ENCODE data around the gene IGDCC3.

IGDCC3 gene

DNA sequence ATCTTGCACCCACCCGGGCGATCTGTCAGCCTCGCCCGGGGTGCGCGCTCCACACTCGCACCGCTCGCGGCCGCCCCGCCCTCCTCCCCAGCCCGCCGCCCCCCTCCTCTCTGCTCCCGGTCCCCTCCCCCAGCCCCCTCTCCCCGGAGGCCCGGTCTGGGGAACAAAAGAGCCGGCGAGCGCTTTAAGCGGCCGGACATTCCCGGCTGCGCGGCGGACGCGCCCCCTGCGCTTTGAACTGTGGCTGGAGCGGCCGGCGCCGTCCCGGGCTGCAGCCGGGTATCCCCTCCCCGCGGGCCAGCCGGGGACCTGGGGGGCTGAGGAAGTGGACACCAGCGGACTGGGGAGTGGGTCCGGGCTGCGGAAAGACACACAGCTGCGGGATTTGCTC lies at the start of gene IGDCC3:
IGDCC3 (minus strand) TSS at position 27 of the 391 bp plus-strand sequence. CDS start 214 bp downstream, outside the sequence.
- DNase-seq = no peak

DNA sequence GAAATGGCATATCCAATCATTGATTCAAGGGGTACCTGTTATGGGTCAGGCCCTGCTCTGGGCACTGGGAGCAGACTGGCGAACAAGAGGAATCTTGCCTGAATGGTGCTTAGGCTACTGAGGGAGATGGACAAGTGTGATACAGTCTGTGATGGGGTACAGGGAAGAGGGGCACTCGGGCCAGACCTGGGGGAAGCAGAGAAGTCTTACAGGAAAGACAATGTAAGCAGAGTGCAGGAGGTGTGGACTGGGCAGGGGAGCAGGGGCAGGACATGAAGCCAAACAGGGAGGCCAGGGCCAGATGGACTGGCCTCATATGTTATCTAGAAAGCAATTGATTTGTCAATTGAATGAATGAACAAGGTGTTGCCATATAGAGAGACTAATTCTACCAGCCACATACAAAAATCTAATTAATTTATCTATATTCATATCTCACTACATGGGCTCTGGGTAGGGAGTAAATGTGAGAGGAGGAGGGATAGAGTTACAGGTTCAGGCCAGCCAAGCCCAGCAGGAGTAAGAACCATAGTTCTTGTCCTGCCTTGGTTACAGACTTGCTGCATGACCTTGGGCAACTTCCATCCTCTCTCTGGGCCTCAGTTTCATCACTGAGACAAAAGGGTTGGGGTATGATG lies 48.5 kb upstream of the IGDCC3 start:
- no peak for DNase-seq

DNA sequence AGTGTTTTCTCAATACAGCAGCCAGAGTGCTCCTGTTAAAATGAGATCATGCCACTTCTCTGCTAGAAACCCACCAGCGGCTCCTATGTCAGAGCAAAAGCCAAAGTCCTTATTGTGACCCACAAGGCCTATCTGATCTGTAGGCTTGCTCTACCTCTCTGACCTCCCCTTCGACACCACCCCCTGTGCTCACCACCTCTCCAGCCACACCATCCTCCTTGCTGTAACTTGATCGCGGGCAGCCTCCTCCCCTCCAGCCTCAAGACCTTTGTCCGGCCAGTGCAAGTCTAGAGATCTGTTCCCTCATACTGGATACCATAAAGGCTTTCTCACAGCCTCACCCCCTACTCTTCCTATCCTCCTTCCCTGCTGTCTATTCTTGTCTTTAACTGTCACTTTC lies 46.9 kb upstream of the IGDCC3 start:
- no peak for DNase-seq

DNA sequence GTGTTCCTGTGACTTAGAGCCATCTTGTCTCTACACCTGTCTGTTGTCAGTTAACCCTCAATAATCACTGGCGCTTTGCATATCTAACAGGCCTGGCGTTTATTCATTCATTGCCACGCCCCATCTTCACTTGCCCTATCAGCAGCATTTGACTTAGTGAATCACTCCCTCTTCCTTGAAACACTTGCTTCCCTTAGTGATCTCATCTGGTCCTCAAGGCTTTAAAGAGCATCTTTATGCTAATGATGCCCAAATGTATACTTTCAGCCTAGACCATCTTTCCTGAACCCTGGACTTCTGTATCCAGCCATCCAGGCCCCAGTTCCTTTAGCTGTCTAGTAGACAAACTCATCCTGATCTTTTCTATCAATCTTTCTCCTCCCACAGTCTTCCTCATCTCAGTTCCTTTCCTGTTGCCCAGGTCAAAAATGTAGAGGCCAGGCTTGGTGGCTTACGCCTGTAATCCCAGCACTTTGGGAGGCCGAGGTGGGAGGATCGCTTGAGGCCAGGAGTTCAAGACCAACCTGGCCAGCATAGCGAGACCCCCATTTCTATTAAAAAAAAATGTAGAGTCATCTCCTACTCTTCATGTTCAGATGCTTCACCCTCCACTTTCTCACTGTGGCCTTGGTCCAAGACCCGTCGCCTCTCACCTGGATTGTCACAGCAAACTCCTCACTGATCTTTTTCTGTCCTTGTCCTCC lies 46.3 kb upstream of the IGDCC3 start:
- DNase-seq = no peak

DNA sequence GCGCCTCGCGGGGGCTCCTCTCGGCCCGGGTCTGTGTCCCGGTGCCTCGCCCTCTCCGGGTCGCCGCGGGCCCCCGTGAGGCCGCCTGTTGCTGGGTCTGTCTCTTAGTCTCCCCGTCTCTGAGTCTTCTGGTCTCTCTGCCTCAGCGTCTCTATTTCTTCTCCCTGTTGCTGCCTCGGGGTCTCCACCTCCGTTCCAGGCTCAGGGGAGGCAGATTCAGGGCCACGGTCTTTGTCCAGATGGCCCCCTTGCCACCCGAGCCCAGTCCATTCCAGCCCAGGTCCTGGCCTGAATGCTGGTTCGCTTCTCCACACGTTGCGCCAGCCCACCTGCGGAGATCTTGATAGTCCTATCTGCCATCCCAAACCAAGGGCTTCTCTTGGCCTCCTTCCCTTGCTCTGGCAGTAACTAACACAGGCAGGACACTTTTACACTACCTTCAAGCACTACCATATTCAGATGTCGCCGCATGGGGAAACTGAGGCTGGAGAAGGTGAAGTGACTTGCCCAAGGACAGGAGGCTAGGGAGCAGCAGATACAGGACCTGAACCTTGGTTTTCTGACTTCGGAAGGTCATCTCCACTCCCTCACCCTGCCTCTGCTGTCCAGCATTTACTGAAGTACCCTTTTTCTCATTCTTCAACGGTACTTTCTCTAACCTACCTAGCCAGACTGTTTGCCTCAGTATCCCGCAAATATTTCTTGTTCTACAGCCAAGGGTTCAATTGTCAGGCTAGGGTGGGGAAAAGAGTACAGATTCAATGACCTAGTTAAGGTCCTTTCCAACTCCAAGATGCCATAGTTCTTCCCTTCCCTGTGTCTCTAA lies 45.6 kb upstream of the IGDCC3 start:
- no peak for DNase-seq

DNA sequence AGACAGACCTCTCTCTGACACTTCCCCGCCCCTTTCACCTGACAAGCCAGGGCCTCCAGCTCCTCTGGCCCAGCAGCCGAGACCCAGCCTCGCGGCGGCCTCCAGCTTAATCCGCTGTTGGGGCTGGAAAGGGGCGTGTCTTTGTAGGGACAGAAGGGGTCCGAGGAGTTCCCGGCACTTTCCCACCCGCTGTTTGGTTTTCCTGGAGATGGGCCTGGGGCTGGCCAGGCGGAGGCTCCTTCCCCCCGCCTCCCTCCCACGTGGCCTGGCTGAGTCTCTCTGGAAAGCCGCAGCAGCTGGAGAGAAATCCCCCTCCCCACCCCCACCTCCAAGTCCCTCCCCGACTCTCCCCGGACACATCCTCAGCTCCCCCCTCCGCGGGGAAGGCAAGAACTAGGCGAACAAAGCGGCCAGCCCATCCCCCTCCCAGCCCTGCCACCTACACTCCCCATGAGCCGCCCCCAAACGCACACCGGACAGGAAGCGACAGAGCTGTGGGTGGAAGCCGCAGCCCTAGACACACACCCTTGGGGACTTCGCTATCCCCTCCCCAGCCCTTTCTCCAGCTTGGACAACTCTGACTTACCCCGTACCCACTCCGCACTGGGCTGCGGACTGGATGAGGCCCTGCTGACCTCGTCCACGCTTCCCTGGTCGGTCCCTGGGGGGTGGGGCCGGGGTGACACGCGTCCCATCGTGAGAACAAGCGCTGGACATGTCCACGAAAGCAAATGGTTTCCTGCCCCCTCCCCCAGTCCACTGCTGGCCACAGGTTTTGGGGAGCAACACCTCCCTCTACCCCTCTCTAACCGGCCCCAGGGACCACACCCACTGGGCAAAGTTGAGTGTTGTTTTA lies 43.8 kb upstream of the IGDCC3 start:
- DNase-seq = no peak

DNA sequence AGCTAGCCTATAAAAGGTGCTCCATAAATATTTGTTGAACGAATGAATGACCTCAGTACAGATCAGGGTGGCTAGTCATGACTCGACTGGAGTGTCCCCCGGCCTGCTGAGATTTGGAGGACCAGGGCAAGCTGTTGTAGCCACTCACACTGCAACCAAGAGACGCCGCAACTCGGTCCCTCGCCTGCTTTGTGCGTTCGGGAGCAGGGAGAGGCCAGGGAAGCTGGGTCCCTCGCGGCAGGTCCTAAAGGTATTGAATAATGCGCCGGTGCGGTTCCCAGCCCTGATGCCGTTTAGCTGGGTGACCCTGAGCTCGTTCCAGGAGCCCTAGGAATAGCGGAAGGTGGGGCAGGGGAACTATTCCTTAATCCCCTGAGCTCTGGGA lies 43.2 kb upstream of the IGDCC3 start:
- DNase-seq = no peak

DNA sequence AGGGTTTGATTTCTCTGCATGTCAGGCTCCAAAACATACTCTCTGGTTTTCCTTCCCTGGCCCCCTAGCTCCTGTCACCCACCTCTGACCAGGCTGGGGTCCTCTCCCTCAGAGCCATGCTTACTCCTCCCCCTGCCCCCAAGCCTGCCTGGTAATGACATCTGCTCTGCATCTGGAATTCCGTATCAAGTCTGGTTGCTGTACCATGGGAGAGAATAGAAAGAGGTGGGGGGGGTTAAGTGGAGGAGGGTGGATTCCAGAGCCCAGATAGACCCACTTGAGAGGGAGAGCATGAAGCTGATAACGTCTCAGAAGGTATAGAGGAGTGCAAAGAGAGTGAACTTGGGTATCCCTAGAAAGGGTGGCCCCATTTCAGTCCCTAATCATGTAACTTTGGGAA lies 40.8 kb upstream of the IGDCC3 start:
- DNase-seq = no peak

DNA sequence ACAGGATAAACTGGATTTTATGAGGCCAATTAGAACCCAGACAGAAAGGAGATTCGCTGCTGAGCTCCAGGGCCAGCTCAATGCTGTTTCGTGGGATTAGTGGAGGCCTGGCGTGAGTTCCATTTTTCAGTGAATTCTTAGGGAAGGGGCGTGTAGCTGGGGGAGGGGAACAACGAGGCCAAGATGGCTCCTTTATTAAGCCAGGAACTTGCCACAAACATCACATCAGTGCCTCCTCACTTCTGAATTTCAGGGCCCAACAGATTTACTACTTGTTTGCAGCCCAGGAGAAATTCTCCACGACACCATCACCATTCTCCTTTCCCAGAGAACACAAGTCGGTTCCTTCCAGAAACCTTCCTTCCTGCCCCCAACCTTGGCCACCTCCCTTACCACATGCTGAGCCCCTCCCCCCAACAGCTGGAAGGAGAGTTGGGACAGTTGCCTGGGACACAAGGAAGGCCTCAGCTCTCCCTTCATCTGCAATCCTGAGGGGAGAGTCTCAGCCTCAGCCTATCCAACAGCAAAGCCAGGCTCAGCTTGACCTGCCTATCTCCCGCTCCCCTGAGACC lies 39.1 kb upstream of the IGDCC3 start:
- no peak for DNase-seq

DNA sequence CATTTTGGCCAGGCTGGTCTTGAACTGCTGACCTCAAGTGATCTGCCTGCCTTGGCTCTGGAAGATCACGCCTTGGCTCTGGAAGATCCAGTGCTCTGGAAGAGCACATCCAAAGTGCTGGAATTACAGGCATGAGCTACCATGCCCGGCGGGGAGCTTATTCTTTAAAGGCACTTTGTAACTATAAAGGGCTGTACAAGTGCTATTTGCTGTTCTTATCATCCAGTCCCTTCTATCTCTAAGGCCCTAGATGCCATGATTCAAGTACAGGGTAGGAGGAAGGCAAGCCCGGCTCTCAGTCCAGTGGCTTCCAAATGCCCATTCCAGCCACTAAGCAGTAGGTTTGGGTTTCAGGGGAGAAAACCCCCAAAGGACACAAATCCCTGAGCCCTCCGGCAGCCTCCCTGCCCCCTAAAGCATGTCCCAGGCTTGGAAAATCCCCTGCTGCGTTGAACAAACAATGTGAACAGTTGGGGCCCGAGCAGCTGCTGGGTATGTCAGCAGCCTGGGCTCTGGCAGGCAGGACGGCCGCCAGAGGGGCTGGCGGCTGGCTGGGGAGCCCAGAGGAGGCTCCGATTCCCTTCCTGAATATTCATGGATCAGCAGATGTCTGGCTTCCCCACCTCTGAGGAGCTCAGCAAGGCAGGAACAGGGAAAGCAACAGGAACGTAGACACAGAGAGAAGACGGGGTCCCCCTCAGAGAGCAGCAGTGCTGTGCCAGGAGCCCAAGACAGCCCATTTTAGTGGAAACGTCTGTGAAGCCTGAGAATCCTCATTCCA lies 37.2 kb upstream of the IGDCC3 start:
- DNase-seq = no peak

DNA sequence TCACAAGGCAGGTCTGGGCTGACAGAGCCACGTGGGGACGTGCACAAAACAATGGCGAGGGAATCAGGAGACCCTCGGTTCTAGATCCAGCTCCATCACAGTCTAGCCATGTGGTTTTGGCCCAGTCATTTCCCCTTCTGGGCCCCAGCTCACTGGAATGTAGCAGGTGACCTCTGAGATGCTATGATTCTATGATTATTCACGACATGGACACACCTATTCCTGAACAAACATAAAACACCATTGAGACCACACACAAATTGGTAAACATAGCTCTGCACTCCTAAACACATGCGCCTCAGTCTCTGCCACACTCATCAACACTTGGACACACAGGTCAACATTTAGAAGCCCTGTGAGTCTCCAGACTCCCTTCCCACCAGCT lies 36.0 kb upstream of the IGDCC3 start:
- DNase-seq = no peak

DNA sequence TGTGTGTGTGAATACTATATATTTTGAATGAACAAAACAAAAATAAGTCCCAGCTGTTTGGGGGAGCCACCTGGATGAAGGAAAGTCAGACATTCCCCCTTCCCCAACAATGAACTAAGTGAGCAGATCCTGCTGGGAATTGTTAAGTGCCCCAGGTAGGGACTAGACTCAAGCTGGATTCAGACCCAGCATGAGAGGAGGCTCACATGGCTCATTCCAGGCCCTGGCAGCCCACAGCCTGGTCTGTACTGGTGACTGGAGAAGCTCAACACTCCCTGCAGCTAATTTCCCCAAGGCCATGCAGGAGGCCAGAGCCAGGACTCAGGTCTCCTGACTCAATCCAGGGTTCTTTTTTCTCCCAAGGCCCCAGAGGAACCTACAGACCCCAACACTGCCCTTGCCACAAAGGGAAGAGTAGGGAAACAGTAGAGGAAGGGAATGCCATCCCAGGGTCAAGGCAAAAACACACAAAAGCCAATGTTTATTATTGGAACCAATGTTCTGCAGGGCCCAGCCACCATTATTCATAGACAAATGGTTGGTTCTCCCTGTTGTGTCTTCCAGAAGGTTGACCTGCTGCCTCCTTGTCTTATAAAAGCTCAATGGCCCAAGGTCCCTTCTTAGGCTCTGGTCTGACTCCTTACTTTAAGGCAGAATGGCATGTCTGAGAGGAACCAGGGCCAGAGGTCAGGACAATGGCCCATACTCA lies 35.4 kb upstream of the IGDCC3 start:
- DNase-seq = no peak

DNA sequence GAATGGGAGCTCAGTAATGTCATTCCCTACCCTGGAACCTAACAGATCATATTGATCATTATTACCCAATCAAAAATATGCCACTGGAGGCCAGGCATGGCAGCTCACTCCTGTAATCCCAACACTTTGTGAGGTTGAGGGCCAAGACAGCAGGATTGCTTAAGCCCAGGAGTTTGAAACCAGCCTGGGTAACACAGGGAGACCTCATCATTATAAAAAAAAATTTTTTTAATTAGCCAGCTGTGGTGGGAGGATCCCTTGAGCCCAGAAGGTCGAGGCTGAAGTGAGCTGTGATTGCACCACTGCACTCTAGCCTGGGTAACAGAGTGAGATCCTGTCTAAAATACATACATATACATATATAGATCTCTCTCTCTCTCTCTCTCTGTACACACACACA lies 34.8 kb upstream of the IGDCC3 start:
- no peak for DNase-seq

DNA sequence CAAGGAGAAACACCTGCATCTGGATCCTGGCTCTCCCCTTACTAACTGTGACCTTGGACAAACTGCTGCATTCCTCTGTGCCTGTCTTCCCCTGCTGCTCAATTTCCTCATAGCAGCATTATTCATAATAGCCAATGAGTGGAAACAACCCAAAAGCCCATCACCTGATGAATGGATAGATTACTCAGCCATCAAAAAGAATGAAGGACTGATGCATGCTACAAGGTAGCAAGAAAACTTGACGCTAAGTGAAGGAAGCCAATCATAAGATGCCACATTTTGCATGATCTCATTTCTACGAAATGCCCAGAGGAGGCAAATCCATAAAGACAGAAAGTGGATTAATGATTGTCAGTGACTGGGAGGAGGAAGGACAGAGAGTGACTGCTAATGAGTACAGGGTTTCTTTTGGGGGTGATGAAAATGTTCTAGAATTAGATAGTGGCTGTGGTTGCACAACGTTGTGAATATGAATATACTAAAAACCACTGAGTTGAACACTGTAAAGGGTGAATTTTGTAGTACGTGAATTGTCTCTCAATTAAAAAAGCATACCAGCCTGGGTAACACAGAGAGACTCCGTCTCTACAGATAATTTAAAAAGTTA lies 33.8 kb upstream of the IGDCC3 start:
- no peak for DNase-seq

DNA sequence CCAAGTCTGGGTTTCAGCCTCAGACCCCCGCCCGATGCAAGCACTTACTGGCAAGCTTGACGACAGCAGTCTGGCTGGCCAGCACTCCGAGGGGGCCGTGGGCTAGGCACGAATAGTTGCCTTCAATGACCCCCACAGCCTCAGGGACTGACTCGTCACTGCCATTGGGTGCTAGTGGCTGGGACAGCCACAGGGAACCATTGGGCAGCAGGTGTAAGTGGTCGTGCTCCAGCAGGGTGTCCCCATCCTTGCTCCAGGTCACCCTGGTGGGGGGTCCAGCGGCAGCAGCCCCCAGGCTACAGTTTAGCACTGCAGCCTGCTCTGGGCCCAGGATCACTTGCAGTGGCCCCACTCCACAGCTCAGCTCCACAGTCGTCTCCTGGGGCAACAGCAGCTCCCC lies 33.2 kb upstream of the IGDCC3 start:
- no peak for DNase-seq

DNA sequence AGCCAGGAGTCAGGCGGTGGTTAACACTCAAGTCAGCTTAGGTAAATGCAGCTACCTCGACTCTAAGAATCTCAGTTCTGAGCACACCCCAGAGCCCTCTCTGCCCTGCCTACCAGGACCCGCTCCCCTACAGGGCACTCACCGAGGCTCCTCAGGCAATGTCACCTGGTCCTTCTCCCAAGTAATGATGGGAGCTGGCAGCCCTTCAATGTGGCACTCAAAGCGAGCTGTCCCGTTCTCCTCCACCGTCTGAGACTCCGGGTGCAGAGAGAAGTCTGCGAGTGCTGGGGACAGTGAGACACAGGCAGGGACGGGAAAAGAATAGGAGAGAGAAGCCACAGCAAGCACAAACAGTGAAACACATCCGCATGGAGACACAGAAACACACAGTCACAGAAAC lies 32.2 kb upstream of the IGDCC3 start:
- DNase-seq = no peak

DNA sequence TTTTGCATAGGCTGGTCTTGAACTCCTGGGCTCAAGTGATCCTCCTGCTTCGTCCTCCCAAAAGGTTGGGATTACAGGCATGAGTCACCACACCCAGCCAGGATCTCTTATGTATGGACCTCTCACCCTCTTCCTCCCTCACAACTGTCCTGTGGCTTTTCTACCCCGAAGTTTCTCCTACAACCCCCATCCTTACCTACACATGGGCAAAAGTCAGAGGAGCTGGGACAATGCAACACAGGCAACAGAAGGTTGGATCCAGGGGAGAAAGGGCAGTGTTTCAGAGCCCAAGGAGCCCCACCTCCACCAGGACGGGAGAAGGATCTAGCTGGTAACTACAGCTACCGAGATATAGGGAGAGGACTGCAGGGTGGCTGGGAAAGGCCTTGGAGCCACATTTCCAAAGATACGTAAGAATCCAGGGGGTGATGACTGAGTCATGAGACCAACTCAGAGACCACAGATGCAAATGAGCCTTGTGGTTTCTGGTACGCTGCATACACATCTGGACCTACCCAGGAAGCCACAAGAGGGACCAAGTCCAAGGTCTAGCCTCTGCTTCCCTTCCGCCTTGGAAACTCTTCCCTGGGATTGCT lies 31.3 kb upstream of the IGDCC3 start:
- no peak for DNase-seq

DNA sequence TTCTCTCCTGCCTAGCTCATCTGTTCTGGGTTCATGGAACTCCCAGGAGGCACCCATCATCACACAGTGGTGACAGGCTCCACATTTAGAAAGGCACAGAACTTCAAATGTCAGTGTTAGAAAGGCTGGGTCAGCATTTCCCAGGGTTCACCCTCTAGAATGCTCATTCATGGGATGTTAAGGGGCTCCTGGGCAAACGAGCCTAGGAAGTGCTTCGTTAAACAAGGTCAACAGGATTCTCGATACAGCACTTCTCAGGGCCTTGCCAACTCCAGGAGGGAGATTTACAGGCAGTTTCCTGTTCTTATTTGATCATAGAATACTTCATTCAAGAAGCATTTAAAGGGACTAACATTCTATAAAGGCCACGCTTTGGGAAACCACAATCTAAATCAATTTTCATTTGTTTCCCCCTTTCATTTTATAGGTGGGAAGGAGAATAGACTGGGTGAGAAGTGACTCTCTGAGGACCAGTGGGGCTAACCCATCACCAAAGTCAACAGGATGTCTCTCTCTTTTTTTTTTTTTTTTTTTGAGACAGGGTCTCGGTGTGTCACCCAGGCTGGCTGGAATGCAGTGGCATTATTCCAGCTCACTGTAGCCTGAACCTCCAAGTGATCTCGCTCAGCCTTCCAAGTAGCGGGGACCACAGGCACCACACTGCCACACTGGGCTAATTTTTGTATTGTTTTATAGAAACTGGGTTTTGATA lies 30.7 kb upstream of the IGDCC3 start:
- no peak for DNase-seq

DNA sequence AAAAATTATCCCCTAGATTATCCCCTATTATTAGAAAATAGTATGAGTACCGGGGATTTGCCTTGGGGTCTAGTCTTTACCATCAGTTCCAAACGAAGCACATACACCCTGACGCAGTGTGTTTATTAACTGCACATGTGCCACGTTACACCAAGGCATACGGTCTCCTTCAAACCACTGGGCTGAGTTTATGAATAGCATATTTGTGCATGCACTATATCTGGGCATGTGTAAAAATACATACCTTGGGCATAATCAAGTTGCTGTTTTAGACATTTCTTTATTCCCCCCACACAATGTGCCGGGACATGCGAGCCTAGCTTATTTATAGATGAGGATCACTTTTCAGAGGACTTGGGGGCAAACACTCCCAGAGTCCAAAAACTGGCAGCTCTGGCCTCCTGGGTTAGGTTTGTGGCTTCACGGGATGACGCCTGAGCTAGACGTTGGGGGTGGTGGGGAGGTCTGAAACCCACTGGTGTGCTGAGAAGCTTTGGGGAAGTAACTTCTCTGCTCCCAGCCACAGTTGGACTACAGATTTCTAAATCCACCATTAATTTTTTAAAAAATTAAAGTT lies 28.7 kb upstream of the IGDCC3 start:
- DNase-seq = no peak

All from activated naive CD4-positive, alpha-beta T cell treated with Interleukin-2 at 50 U/mL for 16 hours (primary cell).